ENCODE results near the gene CPT2. TPM values are rescaled to one million over a fixed set of nuclear protein-coding genes. Genes with fewer than 3 reads are reported as not detected.

The CPT2 gene
- total and polyA plus RNA-seq, 10 donors: 7.1 to 30.9 (median 16.8) TPM

- Histone ChIP-seq H3K4me1 (peaks cover 0 to 24% (median 4%) of the 10 kb centered on the region in 6 donors), H3K4me3 (no peak overlapping the region), H3K27me3 (replicated peaks in 1 of 7) (peaks cover 0 to 77% (median 15%) of the 10 kb centered on the region in 7 donors), H3K36me3 (no peaks in the 10 kb centered on the region), H3K27ac (no peak overlapping the region), H3K9me3 (no peaks in the 10 kb centered on the region)
- TF ChIP-seq CTCF (IDR thresholded peaks at IDR 0.05 in 8 of 11, conservative IDR thresholded peaks at IDR 0.05 in 3 of 11) (no peak), POLR2AphosphoS5 (IDR thresholded peaks at IDR 0.05) (peak in 1 of 3 donors; percentile 21), POLR2A (IDR thresholded peaks at IDR 0.05) (no peak)
- DNase-seq: no peak
- WGBS, 5 donors: 62 to 70% (median 67%) methylated on average over 10 of the region's 10 CpGs
- intact Hi-C loops (cut with DNase I; ENCODE audit: low total_unique reads): no loop called here
These were observed 21.4 kb upstream of the CPT2 start for GRCh38 chr1:53174971-53175913.

- no peaks in the 10 kb centered on the region for H3K36me3 ChIP-seq
- intact Hi-C loops (cut with DNase I; ENCODE audit: low total_unique reads): no loop called here
- peaks cover 0 to 24% (median 4%) of the 10 kb centered on the region in 6 donors for H3K4me1 ChIP-seq
- H3K9me3 ChIP-seq: no peaks in the 10 kb centered on the region
- H3K27me3 ChIP-seq (replicated peaks in 1 of 7): peaks cover 0 to 79% (median 15%) of the 10 kb centered on the region in 7 donors
- no peak for TF ChIP-seq POLR2A (IDR thresholded peaks at IDR 0.05)
- no peak for TF ChIP-seq CTCF (IDR thresholded peaks at IDR 0.05 in 8 of 11, conservative IDR thresholded peaks at IDR 0.05 in 3 of 11)
- TF ChIP-seq POLR2AphosphoS5 (IDR thresholded peaks at IDR 0.05): no peak
- no peak overlapping the region for H3K4me3 ChIP-seq
- no peak overlapping the region for H3K27ac ChIP-seq
- WGBS, 5 donors: 78 to 87% (median 78%) methylated on average over 10 of the region's 10 CpGs
- DNase-seq: no peak
These were observed 20.0 kb upstream of the CPT2 start for GRCh38 chr1:53176452-53177208.

- Histone ChIP-seq H3K27ac (no peak overlapping the region), H3K36me3 (no peaks in the 10 kb centered on the region), H3K9me3 (peaks cover 0 to 6% (median 4%) of the 10 kb centered on the region in 8 donors), H3K4me1 (peaks cover 0 to 22% (median 9%) of the 10 kb centered on the region in 6 donors), H3K4me3 (no peak overlapping the region), H3K27me3 (replicated peaks in 1 of 7) (peaks cover 0 to 75% (median 21%) of the 10 kb centered on the region in 7 donors)
- intact Hi-C loops (cut with DNase I; ENCODE audit: low total_unique reads): no loop called here
- 72 to 92% (median 84%) methylated on average over 2 of the region's 2 CpGs for WGBS, 5 donors
- TF ChIP-seq POLR2A (IDR thresholded peaks at IDR 0.05): no peak
- no peak for TF ChIP-seq POLR2AphosphoS5 (IDR thresholded peaks at IDR 0.05)
- TF ChIP-seq CTCF (IDR thresholded peaks at IDR 0.05 in 8 of 11, conservative IDR thresholded peaks at IDR 0.05 in 3 of 11): no peak
- DNase-seq: no peak
These were observed 16.4 kb upstream of the CPT2 start for GRCh38 chr1:53180226-53180625.

Measured in spleen (tissue), 11 donors.